Smooth muscle cell of the brain vasculature (primary cell): ENCODE results near the gene GMEB1.
A peak's percentile ranks its signal among the peaks of the same experiment; 100 is the strongest.
"Not testable (repeated sequence)": the region's sequence is repeated elsewhere in the genome, so short reads cannot be mapped to it uniquely, and the experiment has no call there.

Experiments used
- DNase-seq: peaks from one replicate; pipeline ENCODE4 v3.0.0-alpha.2; 2012; ENCODE audit warnings: low read depth, low spot score

The GMEB1 gene, protein sequence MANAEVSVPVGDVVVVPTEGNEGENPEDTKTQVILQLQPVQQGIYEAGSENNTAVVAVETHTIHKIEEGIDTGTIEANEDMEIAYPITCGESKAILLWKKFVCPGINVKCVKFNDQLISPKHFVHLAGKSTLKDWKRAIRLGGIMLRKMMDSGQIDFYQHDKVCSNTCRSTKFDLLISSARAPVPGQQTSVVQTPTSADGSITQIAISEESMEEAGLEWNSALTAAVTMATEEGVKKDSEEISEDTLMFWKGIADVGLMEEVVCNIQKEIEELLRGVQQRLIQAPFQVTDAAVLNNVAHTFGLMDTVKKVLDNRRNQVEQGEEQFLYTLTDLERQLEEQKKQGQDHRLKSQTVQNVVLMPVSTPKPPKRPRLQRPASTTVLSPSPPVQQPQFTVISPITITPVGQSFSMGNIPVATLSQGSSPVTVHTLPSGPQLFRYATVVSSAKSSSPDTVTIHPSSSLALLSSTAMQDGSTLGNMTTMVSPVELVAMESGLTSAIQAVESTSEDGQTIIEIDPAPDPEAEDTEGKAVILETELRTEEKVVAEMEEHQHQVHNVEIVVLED

DNA sequence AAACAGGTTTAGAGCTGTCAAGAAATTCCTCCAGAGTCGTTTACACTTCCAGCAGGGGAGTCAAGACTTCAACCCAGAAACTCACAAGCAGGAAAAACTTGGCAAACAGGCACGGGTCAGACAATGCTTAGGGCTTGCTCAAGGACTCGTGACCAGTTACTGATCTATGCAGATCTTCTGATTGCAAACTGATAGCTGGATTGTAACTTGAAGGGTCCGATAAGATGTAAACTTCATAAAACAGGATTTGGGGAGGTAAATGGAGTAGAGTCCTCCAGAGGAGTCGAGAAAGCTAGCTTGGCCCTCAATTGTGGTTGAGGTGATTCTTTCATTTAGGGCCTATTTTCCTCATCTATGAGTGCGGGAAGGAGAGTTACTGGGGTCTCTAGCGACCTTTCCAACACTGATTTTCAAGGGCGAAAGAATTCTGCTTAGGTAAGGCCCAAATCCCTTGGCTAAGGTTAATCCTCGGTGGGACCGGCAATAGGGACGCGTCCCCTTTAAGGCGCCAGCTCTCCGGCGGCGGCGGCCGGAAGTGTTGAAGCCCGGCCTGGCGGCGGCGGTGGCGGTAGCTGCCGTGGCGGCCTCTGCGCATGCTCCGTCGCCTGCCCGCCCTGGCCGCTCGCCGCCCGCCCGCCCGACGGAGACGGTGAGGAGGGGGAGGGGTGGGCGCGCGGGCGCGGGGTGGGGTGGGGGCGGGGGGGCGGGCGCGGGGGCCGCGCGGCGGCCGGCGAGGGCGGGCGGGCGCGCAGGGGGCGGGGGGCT is at the start of gene GMEB1:
GMEB1 (plus strand) TSS at position 594 of the 765 bp plus-strand sequence. CDS start 14,829 bp downstream, outside the sequence.
- DNase-seq, result peak; percentile 36

DNA sequence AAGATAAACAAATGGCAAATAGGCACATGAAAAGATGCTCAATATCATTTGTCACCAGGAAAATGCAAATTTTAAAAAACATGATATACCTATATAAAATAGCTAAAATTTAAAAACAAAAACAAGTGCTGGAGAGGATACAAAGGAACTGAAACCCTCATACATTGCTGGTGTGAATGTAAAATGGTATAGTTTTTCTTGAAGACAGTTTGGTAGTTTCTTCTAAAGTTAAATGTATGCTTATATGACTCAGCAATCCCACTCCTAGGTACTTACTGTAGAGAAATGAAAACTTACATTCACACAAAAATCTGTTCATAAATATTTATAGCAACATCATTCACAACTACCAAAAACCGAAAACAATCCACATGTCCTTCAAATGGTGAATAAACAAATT is 36.9 kb upstream of the GMEB1 start:
- DNase-seq, result no peak

DNA sequence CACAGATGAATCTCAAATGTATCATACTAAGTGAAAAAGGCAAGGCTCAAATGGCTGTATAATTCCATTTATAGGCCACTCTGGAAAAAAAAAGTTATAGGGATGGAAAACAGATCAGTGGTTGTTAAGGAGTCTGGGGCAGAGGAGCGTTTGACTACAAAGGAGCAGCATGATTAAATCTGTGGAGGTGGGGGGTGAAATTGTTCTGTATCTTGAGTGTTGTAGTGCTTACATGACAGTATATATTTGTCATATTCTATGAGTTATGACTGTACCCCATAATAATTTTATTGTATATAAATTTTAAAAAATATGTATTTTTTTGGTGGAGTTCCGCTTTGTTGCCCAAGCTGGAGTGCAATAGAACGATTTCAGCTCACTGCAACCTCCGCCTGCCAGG is 36.0 kb upstream of the GMEB1 start:
- DNase-seq, result no peak

DNA sequence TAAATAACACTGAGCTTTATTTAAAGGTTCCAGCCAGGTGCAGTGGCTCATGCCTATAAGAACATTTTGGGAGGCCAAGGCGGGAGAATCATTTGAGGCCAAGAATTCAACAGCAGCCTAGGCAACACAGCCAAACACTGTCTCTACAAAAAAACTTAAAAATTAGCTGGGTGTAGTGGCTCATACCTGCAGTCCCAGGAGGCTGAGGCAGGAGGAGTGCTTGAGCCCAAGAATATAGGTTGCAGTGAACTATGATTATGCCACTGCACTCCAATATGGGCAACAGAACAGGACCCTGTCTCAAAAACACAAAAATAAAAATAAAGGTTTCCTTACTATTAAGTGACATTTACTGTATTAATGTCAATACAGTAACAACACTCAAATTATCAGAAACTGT is 27.8 kb upstream of the GMEB1 start:
- DNase-seq, result no peak

DNA sequence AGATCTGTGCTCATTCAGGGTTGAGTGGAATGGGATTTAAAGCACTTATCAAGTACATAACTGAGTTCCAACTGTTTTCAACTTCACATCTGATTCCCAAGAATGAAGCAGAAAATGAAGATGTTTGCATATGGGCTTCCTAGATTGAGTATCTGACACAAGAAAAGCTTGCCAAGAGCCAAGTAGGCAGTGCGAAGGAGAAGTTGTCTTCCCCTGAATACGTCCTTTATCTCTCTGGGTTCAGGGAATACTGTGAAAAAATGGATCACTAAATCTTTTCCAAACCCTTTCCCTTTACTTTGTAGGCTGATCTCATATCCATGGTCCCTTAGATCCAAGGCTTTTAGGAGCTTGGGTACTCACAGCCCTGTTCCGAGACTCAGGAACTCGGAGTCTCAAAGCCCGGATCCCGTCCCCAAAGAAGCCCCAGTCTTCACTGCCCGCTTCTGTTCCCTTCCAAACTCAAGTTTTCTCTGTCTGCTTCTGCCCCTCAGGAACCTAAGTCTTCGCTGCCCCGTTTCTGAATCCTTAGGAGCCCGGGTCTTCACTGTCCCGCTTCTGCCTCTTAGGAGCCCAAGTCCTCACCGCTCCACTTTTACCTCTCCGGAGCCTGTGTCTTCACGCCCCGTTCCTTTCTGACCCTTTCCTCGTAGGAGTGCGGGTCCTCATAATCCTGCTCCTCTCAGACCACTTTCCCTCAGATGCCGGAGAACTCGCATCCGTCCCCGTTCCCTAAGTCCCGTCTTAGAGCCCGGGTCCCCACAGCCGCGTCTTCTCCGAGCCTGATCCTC is 26.3 kb upstream of the GMEB1 start:
- no peak for DNase-seq

DNA sequence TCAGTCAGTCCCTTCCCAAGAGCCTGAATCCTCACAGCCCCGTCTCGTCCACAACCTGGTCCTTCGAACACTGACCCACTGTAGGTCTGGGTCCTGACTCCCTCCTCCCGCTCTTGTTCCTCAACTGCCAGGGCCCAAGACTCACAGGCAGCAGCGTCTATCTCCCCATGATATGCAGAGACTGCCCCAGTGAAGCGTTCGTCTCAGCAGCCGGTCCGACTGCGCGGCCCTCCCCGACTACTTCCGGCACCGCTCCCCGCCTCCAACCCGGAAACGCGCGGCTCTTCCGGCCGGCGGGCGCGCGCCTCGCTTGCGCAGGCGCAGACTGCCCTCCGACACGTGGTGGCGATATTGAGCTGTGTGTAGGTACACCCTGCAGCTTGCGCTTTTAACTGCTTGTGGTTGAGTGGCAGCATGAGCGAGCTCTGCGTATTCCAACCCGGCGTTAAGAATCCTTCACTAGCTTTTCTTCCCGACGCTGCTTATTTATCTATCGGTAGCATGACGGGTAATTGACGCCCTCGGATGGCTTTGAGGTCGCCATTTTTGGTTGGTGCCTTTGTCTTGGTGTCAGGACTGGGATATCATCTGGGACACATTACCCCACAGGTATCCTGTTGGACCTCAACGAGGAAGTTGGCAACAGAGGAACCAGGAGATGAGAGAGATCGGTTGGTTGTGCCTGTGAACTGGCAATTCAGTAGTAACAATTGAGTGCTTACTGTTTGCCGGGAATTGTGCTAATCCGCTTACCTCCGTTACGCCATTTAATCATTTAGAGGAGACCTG is 25.5 kb upstream of the GMEB1 start, which contains the start of gene TAF12:
TAF12 (minus strand) TSS at position 221 of the 789 bp plus-strand sequence. CDS start 20,986 bp downstream, outside the sequence.
- DNase-seq, result peak; percentile 85

DNA sequence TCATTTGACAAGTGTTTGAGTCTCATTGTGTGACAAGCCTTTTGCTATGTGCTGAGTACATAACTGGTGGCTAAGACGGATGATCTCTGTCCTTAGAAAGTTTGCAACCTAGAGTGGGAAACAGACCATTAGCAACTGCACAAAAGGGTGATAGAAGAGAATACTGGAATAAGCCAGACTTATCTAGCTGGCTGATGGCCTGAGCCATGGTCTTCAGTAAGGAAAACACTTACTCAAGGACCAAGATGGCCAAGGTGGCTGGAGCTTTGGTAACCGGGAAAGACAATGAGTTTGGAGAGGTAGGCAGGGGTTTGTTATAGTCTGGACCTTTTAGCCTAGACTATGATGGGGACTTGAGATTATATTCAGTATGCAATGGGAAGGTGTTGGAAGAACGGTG is 24.1 kb upstream of the GMEB1 start:
- DNase-seq, result no peak

DNA sequence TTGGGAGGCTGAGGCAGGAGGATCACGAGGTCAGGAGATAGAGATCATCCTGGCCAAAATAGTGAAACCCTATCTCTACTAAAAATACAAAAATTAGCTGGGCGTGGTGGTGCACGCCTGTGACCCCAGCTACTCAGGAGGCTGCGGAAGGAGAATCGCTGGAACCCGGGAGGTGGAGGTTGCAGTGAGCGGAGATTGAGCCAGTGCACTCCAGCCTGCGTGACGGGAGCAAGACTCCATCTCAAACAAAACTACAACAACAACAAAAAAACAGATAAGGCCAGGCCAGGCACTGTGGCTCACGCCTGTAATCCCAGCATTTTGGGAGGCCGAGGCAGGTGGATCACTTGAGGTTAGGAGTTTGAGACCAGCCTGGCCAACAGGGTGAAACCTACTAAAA is 23.2 kb upstream of the GMEB1 start:
- DNase-seq, result not testable (repeated sequence)

DNA sequence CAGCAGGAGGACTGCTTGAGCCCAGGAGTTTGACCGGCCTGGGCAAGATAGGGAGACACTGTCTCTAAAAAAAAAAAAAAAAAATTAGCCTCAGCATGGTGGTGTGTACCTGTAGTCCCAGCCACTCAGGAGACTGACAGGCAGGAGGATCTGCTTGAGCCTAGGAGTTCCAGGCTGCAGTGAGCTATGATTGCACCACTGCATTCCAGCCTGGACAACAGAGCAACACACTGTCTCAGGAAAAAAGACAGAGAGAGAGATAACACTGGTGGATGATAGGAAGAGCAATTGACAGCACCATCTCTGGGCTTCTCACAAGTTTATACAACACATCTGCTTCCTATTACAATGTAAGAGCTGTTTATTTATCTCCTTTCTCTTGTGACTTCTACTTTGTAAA is 22.5 kb upstream of the GMEB1 start:
- DNase-seq, result no peak

DNA sequence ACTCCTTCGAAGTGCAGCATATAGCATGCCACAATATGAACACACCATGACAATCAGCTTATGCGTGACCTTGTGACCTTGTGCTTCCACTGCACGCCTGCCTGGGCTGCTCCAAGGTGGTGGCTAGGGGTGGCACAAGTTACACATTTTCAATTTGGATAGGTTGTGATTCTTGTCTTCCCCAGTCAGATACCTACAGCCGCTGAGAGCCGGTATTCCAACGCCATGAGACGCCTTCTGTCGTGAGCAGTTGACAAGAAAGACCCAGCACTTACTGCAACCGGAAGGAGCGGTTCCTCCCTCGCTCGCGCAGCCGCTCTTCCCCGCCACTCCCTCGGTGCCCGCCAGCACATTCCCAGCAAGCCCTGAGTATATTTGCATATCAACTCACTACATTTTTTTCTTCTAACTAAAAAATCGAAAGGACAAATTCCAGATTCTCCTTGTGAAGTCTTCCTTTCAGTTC is 20.5 kb upstream of the GMEB1 start:
- peak; percentile 84 for DNase-seq

DNA sequence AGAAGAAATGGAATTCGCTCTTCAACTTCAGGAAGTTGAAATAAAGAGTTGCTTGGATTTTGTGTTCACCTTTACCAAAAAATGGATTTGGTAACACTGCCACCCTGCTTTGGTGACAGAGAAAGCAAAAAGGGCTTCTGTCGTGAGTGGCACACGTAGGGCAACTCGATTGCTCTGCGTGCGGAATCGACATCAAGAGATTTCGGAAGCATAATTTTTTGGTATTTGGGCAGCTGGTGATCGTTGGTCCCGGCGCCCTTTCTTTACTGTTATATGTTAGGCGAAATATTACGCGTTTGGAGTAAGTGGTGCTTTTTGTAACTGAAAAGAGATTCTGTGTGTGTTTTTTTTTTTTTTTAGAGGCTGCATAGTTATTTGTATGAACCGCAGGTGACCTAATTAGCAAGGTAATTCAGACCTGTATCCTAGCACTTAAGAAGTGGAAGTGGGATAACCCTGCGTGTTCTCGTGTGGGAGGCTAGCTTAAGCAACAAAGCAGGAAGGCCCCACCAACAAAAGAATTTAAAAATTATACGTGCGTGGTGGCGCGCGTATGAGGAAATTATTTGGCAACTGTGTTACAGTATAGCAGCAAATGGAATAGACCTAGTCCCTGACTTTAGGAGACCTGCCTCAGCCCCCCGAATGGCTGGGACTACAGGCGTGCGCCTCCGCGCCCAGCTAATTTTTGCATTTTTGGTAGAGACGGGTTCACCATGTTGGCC is 19.9 kb upstream of the GMEB1 start, which contains the start of gene RNU11:
RNU11 (plus strand) TSS at position 127 of the 725 bp plus-strand sequence.
- DNase-seq, result peak; percentile 92

DNA sequence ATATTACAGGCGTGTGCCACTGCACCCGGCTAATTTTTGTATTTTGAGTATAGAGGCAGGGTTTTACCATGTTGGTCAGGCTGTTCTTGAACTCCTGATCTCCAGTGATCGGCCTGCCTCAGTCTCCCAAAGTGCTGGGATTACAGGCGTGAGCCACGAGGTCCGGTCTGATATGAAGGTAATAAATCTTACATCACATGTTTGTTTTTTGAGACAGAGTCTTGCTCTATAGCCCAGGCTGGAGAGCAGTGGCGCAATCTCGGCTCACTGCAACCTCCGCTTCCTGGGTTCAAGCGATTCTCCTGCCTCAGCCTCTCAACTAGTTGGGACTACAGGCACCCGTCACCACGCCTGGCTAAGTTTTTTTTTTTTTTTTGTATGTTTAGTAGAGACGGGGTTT is 15.5 kb upstream of the GMEB1 start:
- not testable (repeated sequence) for DNase-seq

DNA sequence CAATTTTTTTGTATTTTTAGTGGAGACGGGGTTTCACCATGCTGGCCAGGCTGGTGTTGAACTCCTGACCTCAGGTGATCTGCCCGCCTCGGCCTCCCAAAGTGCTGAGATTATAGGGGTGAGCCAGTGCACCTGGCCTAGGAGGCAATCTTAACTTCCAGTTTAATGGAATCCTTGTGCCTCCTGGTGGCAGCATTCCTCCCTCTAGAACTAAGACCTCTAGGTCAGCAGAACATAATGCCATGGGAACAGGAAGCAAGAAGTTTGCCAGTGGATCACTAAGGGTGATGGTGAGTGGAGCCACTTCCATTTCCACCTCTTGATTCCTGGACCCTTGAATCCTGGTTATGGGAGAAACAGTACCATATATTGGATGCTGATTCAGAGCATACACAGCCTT is 14.7 kb upstream of the GMEB1 start:
- not testable (repeated sequence) for DNase-seq

DNA sequence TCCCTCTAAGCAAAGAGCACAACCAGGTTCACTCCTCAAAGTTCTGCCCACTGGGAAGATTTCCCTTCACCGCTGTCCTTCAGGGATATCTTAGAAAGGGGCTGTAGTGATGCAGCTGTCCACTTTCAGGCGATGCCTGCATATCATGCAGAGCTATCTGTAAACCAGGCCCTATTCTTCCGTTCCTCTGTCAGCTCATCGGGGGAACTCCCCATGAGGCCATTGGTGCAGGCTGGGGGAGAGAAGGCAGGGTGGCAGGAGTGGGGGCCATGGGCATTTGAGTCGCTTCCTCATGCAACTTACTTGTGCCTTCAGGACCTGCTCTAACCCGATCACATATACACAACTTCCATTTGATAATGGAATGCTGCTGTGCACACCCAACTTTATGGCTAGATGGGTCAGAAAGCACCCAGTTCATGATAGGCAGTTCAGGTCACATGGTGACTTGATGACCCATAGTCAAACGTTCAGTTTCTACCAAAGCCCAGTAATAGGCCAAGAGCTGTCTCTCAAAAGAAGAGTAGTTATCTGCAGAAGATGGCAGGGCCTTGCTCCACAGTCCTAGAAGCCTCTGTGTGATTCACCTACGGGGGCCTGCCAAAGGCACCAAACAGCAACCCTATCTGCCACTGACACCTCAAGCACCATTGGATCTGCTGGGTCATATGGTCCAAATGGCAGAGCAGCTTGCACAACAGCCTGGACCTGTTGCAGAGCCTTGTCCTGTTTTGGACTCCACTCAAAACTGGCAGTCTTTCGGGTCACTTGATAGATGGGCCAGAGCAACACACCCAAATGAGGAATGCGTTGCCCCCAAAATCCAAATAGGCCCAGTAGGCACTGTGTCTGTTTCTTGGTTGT is 12.9 kb upstream of the GMEB1 start:
- DNase-seq, result not testable (repeated sequence)

DNA sequence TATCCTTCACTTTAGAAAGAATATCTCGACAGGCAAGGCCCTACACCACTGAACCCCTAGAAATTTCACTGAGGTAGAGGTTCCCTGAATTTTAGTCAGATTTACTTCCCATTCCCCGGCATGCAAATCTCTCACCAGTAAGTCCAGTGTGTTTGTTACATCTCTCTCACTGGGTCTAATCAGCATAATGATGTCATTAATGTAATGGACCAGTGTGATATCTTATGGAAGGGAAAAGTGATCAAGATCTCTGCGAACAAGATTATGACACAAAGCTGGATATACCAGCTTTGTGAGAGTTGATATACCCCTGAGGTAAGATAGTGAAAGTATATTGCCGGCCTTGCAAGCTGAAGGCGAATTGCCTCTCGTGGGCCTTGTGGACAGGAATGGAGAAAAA is 12.2 kb upstream of the GMEB1 start:
- no peak for DNase-seq

DNA sequence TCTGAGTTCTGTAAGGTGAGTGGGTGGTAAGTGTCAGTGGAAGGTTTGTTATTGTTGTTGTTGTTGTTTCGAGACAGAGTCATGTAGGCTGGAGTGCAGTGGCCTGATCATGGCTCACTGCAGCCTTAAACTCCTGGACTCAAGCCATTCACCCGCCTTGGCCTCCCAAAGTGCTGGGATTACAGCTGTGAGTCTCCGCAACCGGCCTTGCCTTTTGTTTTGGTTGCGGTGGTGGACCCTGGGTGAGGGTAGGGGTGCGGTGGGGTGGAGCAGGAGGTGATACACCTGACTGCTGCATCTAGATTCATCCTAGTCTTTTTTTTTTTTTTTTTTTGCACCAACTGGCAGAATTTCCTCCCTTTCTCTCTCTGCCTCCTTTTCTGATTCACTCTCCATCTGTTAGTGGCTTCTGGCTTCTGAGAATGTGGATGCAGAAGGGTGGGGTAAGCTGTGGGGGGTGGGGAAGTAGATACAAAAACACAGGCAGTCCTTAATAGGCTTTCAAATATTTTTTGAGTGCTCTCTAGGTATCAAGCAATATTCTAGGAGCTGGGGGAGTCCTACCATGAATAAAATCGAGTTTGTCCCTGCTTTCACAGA is 4.6 kb upstream of the GMEB1 start:
- no peak for DNase-seq

DNA sequence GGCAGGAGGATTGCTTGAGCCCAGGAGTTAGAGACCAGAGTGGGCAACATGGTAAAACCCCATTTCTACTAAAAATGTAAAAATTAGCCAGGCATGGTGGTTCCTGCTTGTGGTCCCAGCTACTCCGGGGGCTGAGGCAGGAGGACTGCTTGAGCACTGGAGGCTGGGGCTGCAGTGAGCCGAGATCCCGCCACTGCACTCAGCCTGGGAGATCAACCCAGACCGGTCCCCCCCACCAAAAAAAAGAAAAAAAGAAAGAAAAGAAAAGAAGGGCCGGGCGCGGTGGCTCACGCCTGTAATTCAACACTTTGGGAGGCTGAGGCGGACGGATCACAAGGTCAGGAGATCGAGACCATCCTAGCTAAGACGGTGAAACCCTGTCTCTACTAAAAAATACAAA is 1.8 kb upstream of the GMEB1 start:
- DNase-seq, result no peak

DNA sequence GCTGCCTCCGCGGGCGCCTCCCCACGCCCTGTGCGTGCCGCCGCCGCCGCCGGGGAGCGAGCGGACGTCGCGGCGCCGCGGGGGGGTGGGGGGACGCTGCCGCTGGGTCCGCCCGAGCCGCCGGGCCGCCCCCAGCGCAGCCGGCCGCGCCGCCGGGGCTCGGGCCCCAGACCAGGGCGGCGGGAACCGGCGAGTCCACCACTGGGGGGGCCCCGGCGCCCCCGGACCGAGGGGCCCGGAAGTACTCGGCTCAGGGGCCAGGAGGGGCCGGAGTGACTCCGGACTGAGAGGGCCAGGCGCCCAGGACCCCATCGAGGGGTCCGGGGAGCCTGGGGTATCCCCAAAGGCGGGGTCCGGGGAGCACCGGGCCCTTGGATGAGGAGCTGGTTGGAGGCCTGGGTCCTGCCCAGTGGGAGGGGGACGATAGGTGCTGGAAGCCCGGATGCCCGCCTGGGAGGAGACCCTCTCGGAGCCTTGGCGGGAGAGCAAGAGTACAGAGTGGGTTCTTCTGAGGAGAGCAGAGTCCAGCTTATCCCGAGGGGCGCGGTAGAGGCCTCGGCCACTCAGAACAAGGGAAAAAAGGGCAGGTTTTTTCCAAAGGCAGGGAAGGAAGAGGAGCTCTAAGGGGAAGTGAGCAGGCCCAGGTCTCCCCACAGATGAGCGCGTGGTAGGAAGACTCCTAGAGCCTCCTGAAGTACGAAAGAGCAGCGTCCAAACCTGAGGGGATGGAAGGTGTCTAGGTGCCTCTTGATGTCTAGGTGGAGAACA is 556 bp downstream of the GMEB1 start:
- DNase-seq, result peak; percentile 15
